Nephron progenitor cell (in vitro differentiated cells): Measurements from ENCODE around the gene TMTC2.

Experiments used
- DNase-seq: peaks from one replicate; pipeline ENCODE4 v3.0.0; 2021
- H3K27ac Mint-ChIP-seq: 2 replicates; pipeline ENCODE4 v1.8.0; 2021; ENCODE audit warnings: mild to moderate bottlenecking, moderate library complexity, mixed read lengths
- H3K27me3 Mint-ChIP-seq: 2 replicates; pipeline ENCODE4 v1.8.0; 2021; ENCODE audit warnings: mild to moderate bottlenecking, low read depth, mixed read lengths; ENCODE audit not compliant: poor library complexity
- H3K36me3 Mint-ChIP-seq: 2 replicates; pipeline ENCODE4 v1.8.0; 2021; ENCODE audit warnings: low read depth, mixed read lengths
- H3K4me1 Mint-ChIP-seq: 2 replicates; pipeline ENCODE4 v1.8.0; 2021; ENCODE audit warnings: mixed read lengths
- H3K4me3 Mint-ChIP-seq: 2 replicates; pipeline ENCODE4 v1.8.0; 2021; ENCODE audit warnings: mild to moderate bottlenecking, moderate library complexity, mixed read lengths
- H3K9me3 Mint-ChIP-seq: 2 replicates; pipeline ENCODE4 v1.8.0; 2021; ENCODE audit warnings: mild to moderate bottlenecking, moderate library complexity, mixed read lengths
- CTCF ChIP-seq: fragments of 200-600 bp; sonication (generic); IDR thresholded peaks from 2 replicates; pipeline ENCODE4 v1.5.0; 2021; ENCODE audit warnings: antibody characterized with exemption

The TMTC2 gene

DNA sequence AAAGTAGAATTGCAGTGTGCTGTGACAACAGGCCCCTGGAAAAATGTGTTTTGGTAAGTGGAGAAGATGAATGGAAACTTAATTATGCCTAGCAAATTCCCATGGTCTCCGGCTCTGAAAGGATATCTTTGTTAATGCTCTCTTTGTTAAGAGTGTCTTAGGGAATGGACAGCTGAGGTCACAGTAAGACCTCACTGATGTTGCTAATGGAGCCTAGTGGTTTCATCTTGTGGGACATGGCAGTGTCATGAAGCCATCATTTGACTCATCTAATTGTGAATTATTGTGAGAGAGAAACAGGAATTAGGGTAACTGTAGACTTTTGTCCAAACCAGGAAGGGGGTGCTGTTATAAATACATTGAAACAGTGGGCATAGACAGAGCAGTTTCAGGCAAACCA lies 330.3 kb downstream of the TMTC2 start:
- no peaks in the 10 kb centered on the region for H3K27me3 Mint-ChIP-seq
- TF ChIP-seq CTCF: no peak
- DNase-seq: no peak
- H3K9me3 Mint-ChIP-seq: no peaks in the 10 kb centered on the region
- no peak overlapping the region for H3K4me3 Mint-ChIP-seq
- H3K4me1 Mint-ChIP-seq: peaks cover 26% of the 10 kb centered on the region
- no peak overlapping the region for H3K27ac Mint-ChIP-seq
- peaks cover 24% of the 10 kb centered on the region for H3K36me3 Mint-ChIP-seq

DNA sequence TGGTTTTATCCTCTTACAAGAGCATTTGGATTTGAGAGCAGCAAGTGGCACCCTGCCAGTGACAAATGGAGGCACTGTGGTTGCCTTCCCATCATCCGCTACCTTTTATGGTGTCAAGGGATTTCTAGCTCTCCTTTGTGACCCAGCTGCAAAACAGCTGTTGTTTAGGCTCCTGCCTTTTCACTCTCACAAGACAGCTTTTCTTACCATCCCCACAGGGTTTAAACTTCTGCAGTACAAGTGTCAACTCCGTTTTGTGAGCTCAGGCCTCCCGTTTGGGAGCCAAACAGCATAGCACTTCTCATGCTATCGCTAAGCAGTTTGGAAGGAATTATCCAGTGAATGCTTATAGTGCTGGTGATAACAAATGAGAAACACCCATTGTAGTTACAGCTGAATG lies 331.4 kb downstream of the TMTC2 start:
- no peak for TF ChIP-seq CTCF
- no peaks in the 10 kb centered on the region for H3K27me3 Mint-ChIP-seq
- no peak for DNase-seq
- peaks cover 26% of the 10 kb centered on the region for H3K4me1 Mint-ChIP-seq
- peaks cover 19% of the 10 kb centered on the region for H3K36me3 Mint-ChIP-seq
- no peaks in the 10 kb centered on the region for H3K9me3 Mint-ChIP-seq
- H3K4me3 Mint-ChIP-seq: no peak overlapping the region
- no peak overlapping the region for H3K27ac Mint-ChIP-seq

DNA sequence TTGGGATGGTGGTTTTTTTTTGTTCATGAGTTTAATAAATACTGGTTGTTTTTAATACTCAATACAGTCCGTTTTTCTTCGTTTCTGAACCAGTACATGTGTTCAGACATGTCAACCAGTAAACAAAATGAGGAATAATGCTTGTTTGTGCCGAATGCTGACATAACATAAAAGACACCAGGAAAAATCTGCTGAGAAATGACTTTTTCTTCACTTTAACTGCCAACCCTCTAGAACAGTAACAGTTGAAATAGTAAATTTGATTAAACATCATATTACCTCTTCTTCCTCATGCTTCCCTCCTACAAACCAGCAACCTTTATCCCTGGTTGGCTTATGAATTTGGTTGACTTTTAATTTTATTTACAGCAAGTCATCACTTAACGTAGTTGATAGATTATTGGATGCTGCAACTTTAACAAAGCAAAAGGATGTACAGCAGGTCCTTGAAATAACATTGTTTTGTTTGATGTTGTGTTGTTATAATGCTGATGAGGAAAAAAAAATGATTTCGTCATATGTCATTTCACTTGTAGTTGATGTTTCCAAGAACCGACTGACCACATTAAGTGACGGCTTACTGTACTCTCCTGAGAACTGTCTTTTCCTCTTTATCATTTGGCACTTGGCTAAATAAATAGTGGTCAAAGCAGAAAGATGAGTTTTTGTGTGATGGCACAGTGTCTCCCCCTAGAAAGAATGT lies 340.5 kb downstream of the TMTC2 start:
- H3K27me3 Mint-ChIP-seq: no peaks in the 10 kb centered on the region
- DNase-seq: no peak
- no peak for TF ChIP-seq CTCF
- H3K27ac Mint-ChIP-seq: no peak overlapping the region
- no peaks in the 10 kb centered on the region for H3K36me3 Mint-ChIP-seq
- H3K4me1 Mint-ChIP-seq: no peaks in the 10 kb centered on the region
- no peaks in the 10 kb centered on the region for H3K9me3 Mint-ChIP-seq
- no peak overlapping the region for H3K4me3 Mint-ChIP-seq

DNA sequence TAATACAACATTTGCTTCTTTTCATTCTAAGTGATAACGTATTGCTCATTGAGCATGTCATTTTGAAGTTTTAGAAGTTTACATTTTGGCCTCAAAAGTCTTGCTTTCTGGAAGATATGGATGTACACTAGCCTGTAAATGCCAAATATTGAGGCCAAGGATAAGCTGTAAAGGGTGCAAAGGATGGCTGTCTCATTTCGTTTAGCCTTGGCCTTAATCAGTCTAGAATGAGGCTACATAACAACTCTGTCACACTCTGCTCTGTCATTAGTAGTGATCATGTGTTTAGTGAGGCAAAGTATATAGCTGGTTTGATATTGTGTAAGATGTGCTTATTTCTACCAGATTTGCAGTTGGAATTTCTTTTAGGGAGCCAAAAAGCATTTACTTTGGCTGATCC lies 344.5 kb downstream of the TMTC2 start:
- no peak overlapping the region for H3K4me3 Mint-ChIP-seq
- H3K9me3 Mint-ChIP-seq: no peaks in the 10 kb centered on the region
- peaks cover 2% of the 10 kb centered on the region for H3K27me3 Mint-ChIP-seq
- no peak for DNase-seq
- TF ChIP-seq CTCF: no peak
- H3K4me1 Mint-ChIP-seq: no peaks in the 10 kb centered on the region
- no peak overlapping the region for H3K27ac Mint-ChIP-seq
- H3K36me3 Mint-ChIP-seq: no peaks in the 10 kb centered on the region

DNA sequence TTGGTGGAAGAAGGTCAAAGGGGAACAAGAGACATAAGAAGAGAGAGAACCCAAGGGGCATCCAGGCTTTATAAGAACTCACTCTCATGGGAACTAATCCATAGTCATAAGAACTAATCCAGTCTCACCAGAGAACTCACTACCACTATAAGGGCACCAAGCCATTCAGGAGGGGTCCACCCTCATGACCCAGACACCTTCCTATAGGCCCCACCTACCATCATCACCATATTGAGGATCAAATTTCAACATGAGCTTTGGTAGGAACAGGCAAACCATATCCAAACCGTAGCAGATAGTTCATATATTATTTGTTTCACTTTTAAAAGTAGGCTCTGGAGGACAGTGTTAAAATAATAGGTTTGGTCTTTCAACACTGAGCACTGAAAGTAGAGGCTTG lies 350.1 kb downstream of the TMTC2 start:
- H3K36me3 Mint-ChIP-seq: no peaks in the 10 kb centered on the region
- no peaks in the 10 kb centered on the region for H3K4me1 Mint-ChIP-seq
- no peak for DNase-seq
- peaks cover 2% of the 10 kb centered on the region for H3K27me3 Mint-ChIP-seq
- H3K27ac Mint-ChIP-seq: no peak overlapping the region
- no peaks in the 10 kb centered on the region for H3K9me3 Mint-ChIP-seq
- H3K4me3 Mint-ChIP-seq: no peak overlapping the region
- no peak for TF ChIP-seq CTCF

- DNase-seq: no peak
- TF ChIP-seq CTCF: no peak
- Mint-ChIP-seq H3K4me1 (peaks cover 8% of the 10 kb centered on the region), H3K27ac (no peak overlapping the region), H3K27me3 (peaks cover under 1% of the 10 kb centered on the region), H3K4me3 (no peak overlapping the region), H3K36me3 (no peaks in the 10 kb centered on the region), H3K9me3 (no peaks in the 10 kb centered on the region)
Observed at GRCh38 chr12:83039413-83039812, 352.7 kb downstream of the TMTC2 start.
